DOHH2 (cell line): ENCODE data around the gene CALM3.
A peak's percentile ranks its signal among the peaks of the same experiment; 100 is the strongest.

Experiments
- H3F3A ChIP-seq: fragments of 200-600 bp; sonication (generic), shearing (Covaris generic); 2 replicates; pipeline ENCODE4 v1.6.0; 2016; ENCODE audit warnings: antibody characterized with exemption, mild to moderate bottlenecking; ENCODE audit not compliant: control insufficient read depth, insufficient read depth
- H3K27ac ChIP-seq: fragments of 200-600 bp; sonication (generic); 2 replicates; pipeline ENCODE4 v1.5.1; 2014; ENCODE audit warnings: low read depth, mild to moderate bottlenecking, low read length, moderate library complexity
- H3K27me3 ChIP-seq: fragments of 200-600 bp; sonication (generic); 2 replicates; pipeline ENCODE4 v1.6.1; 2014; ENCODE audit warnings: mild to moderate bottlenecking, low read length, mixed read lengths; ENCODE audit not compliant: control insufficient read depth
- H3K36me3 ChIP-seq: fragments of 200-600 bp; sonication (generic); 2 replicates; pipeline ENCODE4 v1.6.1; 2014; ENCODE audit warnings: mild to moderate bottlenecking, low read length, moderate library complexity, mixed read lengths; ENCODE audit not compliant: control insufficient read depth
- H3K4me1 ChIP-seq: fragments of 200-600 bp; sonication (generic); 2 replicates; pipeline ENCODE4 v1.6.1; 2014; ENCODE audit warnings: mild to moderate bottlenecking, low read length, mixed read lengths; ENCODE audit not compliant: control insufficient read depth
- H3K4me2 ChIP-seq: fragments of 200-600 bp; sonication (generic); 2 replicates; pipeline ENCODE4 v1.6.0; 2014; ENCODE audit warnings: mild to moderate bottlenecking, low read length, moderate library complexity
- H3K4me3 ChIP-seq: fragments of 200-600 bp; sonication (generic); 2 replicates; pipeline ENCODE4 v1.5.1; 2014; ENCODE audit warnings: mild to moderate bottlenecking, low read length, mixed read lengths
- H3K79me2 ChIP-seq: fragments of 200-600 bp; sonication (generic); 2 replicates; pipeline ENCODE4 v1.6.1; 2014; ENCODE audit warnings: mild to moderate bottlenecking, low read length, mixed read lengths; ENCODE audit not compliant: control insufficient read depth
- H3K9me2 ChIP-seq: fragments of 200-600 bp; sonication (generic); replicated peaks from 2 replicates; pipeline ENCODE4 v1.6.1; 2014; ENCODE audit warnings: mild to moderate bottlenecking, low read length, mixed read lengths; ENCODE audit not compliant: control insufficient read depth
- H3K9me3 ChIP-seq: fragments of 200-600 bp; sonication (generic); 2 replicates; pipeline ENCODE4 v1.6.1; 2014; ENCODE audit warnings: antibody characterized with exemption, low read length, mixed read lengths; ENCODE audit not compliant: control insufficient read depth, insufficient read depth
- H4K20me1 ChIP-seq: fragments of 200-600 bp; sonication (generic); 2 replicates; pipeline ENCODE4 v1.6.0; 2014; ENCODE audit warnings: low read depth, mild to moderate bottlenecking, antibody characterized with exemption, low read length, moderate library complexity; ENCODE audit not compliant: control insufficient read depth, insufficient read depth
- CTCF ChIP-seq: fragments of 200-600 bp; sonication (generic); IDR thresholded peaks from one replicate; pipeline ENCODE4 v1.5.1; 2014; ENCODE audit warnings: antibody characterized with exemption, mild to moderate bottlenecking, low read depth, low read length; ENCODE audit not compliant: poor library complexity, severe bottlenecking
- EZH2phosphoT487 ChIP-seq: fragments of 200-600 bp; sonication (generic); IDR thresholded peaks from 2 replicates; pipeline ENCODE4 v1.6.1; 2017; ENCODE audit warnings: borderline replicate concordance, mild to moderate bottlenecking, antibody characterized with exemption, low read length, moderate library complexity, mixed read lengths

The CALM3 gene

GRCh38 chr19:46648961-46649960 is 48.1 kb downstream of the CALM3 start:
- no peak overlapping the region for H3K27ac ChIP-seq
- no peak for TF ChIP-seq EZH2phosphoT487
- TF ChIP-seq CTCF: no peak
- H4K20me1 ChIP-seq: no peaks in the 10 kb centered on the region
- no peak overlapping the region for H3K4me2 ChIP-seq
- H3K4me3 ChIP-seq: no peak overlapping the region
- H3K4me1 ChIP-seq: no peaks in the 10 kb centered on the region
- peaks cover 12% of the 10 kb centered on the region for H3K27me3 ChIP-seq
- H3F3A ChIP-seq: no peaks in the 10 kb centered on the region
- H3K9me2 ChIP-seq: no peaks in the 10 kb centered on the region
- no peaks in the 10 kb centered on the region for H3K79me2 ChIP-seq
- no peaks in the 10 kb centered on the region for H3K9me3 ChIP-seq
- H3K36me3 ChIP-seq: no peaks in the 10 kb centered on the region

- Histone ChIP-seq H3K79me2 (no peaks in the 10 kb centered on the region), H3K9me3 (no peaks in the 10 kb centered on the region), H3K27me3 (peaks cover 13% of the 10 kb centered on the region), H3K27ac (no peak overlapping the region), H3K4me1 (no peaks in the 10 kb centered on the region), H3K9me2 (no peaks in the 10 kb centered on the region), H3K4me2 (no peak overlapping the region), H3K4me3 (no peak overlapping the region), H3K36me3 (no peaks in the 10 kb centered on the region), H3F3A (no peaks in the 10 kb centered on the region), H4K20me1 (no peaks in the 10 kb centered on the region)
- no peak for TF ChIP-seq CTCF
- no peak for TF ChIP-seq EZH2phosphoT487
Measured at GRCh38 chr19:46650445-46650844, 49.3 kb downstream of the CALM3 start.

- Histone ChIP-seq H3K4me2 (peak overlapping the region; percentile 35), H3K27me3 (peaks cover 21% of the 10 kb centered on the region), H3K9me3 (no peaks in the 10 kb centered on the region), H3K27ac (no peak overlapping the region), H3F3A (no peaks in the 10 kb centered on the region), H3K36me3 (no peaks in the 10 kb centered on the region), H4K20me1 (no peaks in the 10 kb centered on the region), H3K9me2 (no peaks in the 10 kb centered on the region), H3K79me2 (no peaks in the 10 kb centered on the region), H3K4me1 (peaks cover 7% of the 10 kb centered on the region), H3K4me3 (no peak overlapping the region)
- TF ChIP-seq CTCF (no peak), EZH2phosphoT487 (no peak)
Measured at GRCh38 chr19:46654621-46655152, 53.6 kb downstream of the CALM3 start.
